Lower leg skin (tissue), 3 donors: Measurements from ENCODE around the gene ALX3.

Source experiments
- CTCF ChIP-seq, 3 donors: fragments of 450-650 bp; IDR thresholded peaks; one replicate each; pipeline ENCODE4 v1.5.1; 2016; ENCODE audit warnings: antibody characterized with exemption in 3 of 3, mild to moderate bottlenecking in 3 of 3, moderate library complexity in 2 of 3
- POLR2A ChIP-seq, 2 donors: fragments of 450-650 bp; IDR thresholded peaks; one replicate each; pipeline ENCODE4 v1.6.1; 2016 to 2017; ENCODE audit warnings: antibody characterized with exemption in 2 of 2, mild to moderate bottlenecking in 1 of 2, moderate library complexity in 1 of 2

- TF ChIP-seq POLR2A (IDR thresholded peaks at IDR 0.05) (no peak), CTCF (IDR thresholded peaks at IDR 0.05) (no peak)
Measured at GRCh38 chr1:110098222-110099026, 28.0 kb upstream of the ALX3 start.
